Tibial artery (tissue), 4 donors: ENCODE data around the gene MOCOS.

Experiments used
- DNase-seq, 2 donors: peaks; one replicate each; pipeline ENCODE4 v3.0.0-alpha.2; 2019
- H3K27ac ChIP-seq, 2 donors: fragments of 200-600 bp; sonication (generic) in 1 of 2; 1 replicate in 1 of 2; 2 replicates in 1 of 2; pipeline ENCODE4 v1.5.1; 2018 to 2019; ENCODE audit warnings: mild to moderate bottlenecking in 1 of 2
- H3K27me3 ChIP-seq, 2 donors: fragments of 200-600 bp; sonication (generic) in 1 of 2; one replicate each; pipeline versions ENCODE4 v1.5.1 to v1.6.0; 2016 to 2019
- H3K36me3 ChIP-seq, 3 donors: fragments of 200-600 bp; sonication (generic) in 2 of 3; one replicate each; pipeline ENCODE4 v1.5.1; 2016 to 2019; ENCODE audit warnings: mild to moderate bottlenecking in 2 of 3
- H3K4me1 ChIP-seq, 4 donors: fragments of 200-600 bp; sonication (generic) in 2 of 4; 1 replicate in 3 of 4; 2 replicates in 1 of 4; pipeline ENCODE4 v1.5.1; 2016 to 2019
- H3K4me3 ChIP-seq, 2 donors: fragments of 200-600 bp; sonication (generic) in 1 of 2; 1 replicate in 1 of 2; 2 replicates in 1 of 2; pipeline ENCODE4 v1.5.1; 2018 to 2019; ENCODE audit warnings: mild to moderate bottlenecking in 2 of 2
- H3K9me3 ChIP-seq, 3 donors: fragments of 200-600 bp; sonication (generic) in 1 of 3; one replicate each; pipeline ENCODE4 v1.5.1; 2016 to 2019
- CTCF ChIP-seq, 2 experiments: fragments of 200-600 bp in 1 of 2; fragments of 450-650 bp in 1 of 2; IDR thresholded peaks; one replicate each; pipeline ENCODE4 v1.5.1; 2017 to 2019; ENCODE audit warnings: antibody characterized with exemption in 2 of 2, mild to moderate bottlenecking in 1 of 2, moderate library complexity in 1 of 2
- intact Hi-C: fragments of 100-400 bp; cut with DNase I; formaldehyde crosslinking; loops from one replicate; pipeline ENCODE4 v1.15.0; 2023; ENCODE audit warnings: low total_unique reads

The MOCOS gene

GRCh38 chr18:36189486-36189885 is 2.2 kb downstream of the MOCOS start:
- H3K4me3 ChIP-seq: no peak overlapping the region
- H3K9me3 ChIP-seq: no peaks in the 10 kb centered on the region
- TF ChIP-seq CTCF (IDR thresholded peaks at IDR 0.05): no peak
- no peak for DNase-seq
- no peak overlapping the region for H3K27ac ChIP-seq
- intact Hi-C loops: loop anchor here (10.0 kb wide), 1 partner anchor 85 kb away; no protein-coding TSS in a partner anchor
- H3K36me3 ChIP-seq: no peaks in the 10 kb centered on the region
- no peaks in the 10 kb centered on the region for H3K27me3 ChIP-seq
- peaks cover 0 to 23% (median 14%) of the 10 kb centered on the region in 4 donors for H3K4me1 ChIP-seq

GRCh38 chr18:36191286-36191685 is 4.0 kb downstream of the MOCOS start:
- no peaks in the 10 kb centered on the region for H3K36me3 ChIP-seq
- H3K4me1 ChIP-seq: peaks cover 0 to 19% (median 12%) of the 10 kb centered on the region in 4 donors
- no peak overlapping the region for H3K27ac ChIP-seq
- no peak for TF ChIP-seq CTCF (IDR thresholded peaks at IDR 0.05)
- DNase-seq: no peak
- H3K27me3 ChIP-seq: no peaks in the 10 kb centered on the region
- H3K9me3 ChIP-seq: no peaks in the 10 kb centered on the region
- H3K4me3 ChIP-seq: no peak overlapping the region
- intact Hi-C loops: no loop called here

GRCh38 chr18:36191711-36192110 is 4.4 kb downstream of the MOCOS start:
- Histone ChIP-seq H3K36me3 (no peaks in the 10 kb centered on the region), H3K4me3 (no peak overlapping the region), H3K4me1 (peaks cover 0 to 14% (median 8%) of the 10 kb centered on the region in 4 donors), H3K27me3 (no peaks in the 10 kb centered on the region), H3K27ac (no peak overlapping the region), H3K9me3 (no peaks in the 10 kb centered on the region)
- TF ChIP-seq CTCF (IDR thresholded peaks at IDR 0.05): no peak
- intact Hi-C loops: no loop called here
- DNase-seq: no peak

- Histone ChIP-seq H3K27me3 (no peaks in the 10 kb centered on the region), H3K27ac (no peak overlapping the region), H3K4me1 (no peaks in the 10 kb centered on the region), H3K36me3 (no peaks in the 10 kb centered on the region), H3K4me3 (no peak overlapping the region), H3K9me3 (no peaks in the 10 kb centered on the region)
- intact Hi-C loops: no loop called here
- no peak for TF ChIP-seq CTCF (IDR thresholded peaks at IDR 0.05)
- DNase-seq: no peak
These were observed 7.5 kb downstream of the MOCOS start for GRCh38 chr18:36194600-36195315.

GRCh38 chr18:36195427-36196122 is 8.3 kb downstream of the MOCOS start:
- no peak overlapping the region for H3K27ac ChIP-seq
- H3K9me3 ChIP-seq: no peaks in the 10 kb centered on the region
- TF ChIP-seq CTCF (IDR thresholded peaks at IDR 0.05): no peak
- H3K4me3 ChIP-seq: no peak overlapping the region
- DNase-seq: no peak
- no peaks in the 10 kb centered on the region for H3K27me3 ChIP-seq
- H3K4me1 ChIP-seq: no peaks in the 10 kb centered on the region
- intact Hi-C loops: loop anchor here (2.0 kb wide), 1 partner anchor 39 kb away; no protein-coding TSS in a partner anchor
- H3K36me3 ChIP-seq: no peaks in the 10 kb centered on the region
